NB4 (cell line): ENCODE results near the gene SEC16A.

Source experiments
- CTCF ChIP-seq: IDR thresholded peaks from one replicate; pipeline ENCODE4 v1.5.1; 2012; ENCODE audit warnings: low read depth, low read length
- MYC ChIP-seq: IDR thresholded peaks from 2 replicates; pipeline ENCODE4 v1.6.1; 2011; ENCODE audit warnings: low read depth, low read length
- POLR2A ChIP-seq: IDR thresholded peaks from 2 replicates; pipeline ENCODE4 v1.6.1; 2011; ENCODE audit warnings: mild to moderate bottlenecking; ENCODE audit not compliant: insufficient read length; ENCODE audit errors: extremely low read depth
- TF ChIP-seq, protein P1 (sequence below): IDR thresholded peaks from 2 replicates; pipeline ENCODE4 v1.6.1; 2011; ENCODE audit warnings: low read depth, low read length

DNA sequence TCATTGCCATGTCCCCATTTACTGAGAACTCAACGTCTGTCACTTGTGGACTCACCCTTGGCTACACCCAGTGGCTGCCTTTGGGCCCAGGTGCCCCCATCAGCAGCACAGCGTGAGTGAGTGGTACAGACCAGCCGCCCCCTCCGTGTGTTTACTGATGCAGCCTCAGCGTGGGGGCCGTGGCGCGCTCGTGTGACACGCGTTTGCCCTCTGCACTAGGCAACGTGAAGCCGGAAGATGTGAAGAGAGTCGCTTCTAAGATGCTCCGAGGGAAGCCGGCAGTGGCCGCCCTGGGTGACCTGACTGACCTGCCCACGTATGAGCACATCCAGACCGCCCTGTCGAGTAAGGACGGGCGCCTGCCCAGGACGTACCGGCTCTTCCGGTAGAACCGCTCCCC lies 60.0 kb downstream of the SEC16A start:
- TF ChIP-seq POLR2A (no peak), CTCF (no peak), MYC (no peak)
- TF ChIP-seq, protein P1, sequence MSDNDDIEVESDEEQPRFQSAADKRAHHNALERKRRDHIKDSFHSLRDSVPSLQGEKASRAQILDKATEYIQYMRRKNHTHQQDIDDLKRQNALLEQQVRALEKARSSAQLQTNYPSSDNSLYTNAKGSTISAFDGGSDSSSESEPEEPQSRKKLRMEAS: no peak
